Stimulated activated CD4-positive, alpha-beta T cell treated with anti-CD3 and anti-CD28 coated beads, Interleukin-2, amount 100 ng/mL, for 24 hours (primary cell): Measurements from ENCODE around the gene XRCC4.

Experiments used
- DNase-seq, 2 donors: peaks; one replicate each; pipeline ENCODE4 v3.0.0-alpha.2; 2020

Gene XRCC4

GRCh38 chr5:83396662-83397061 is 319.3 kb downstream of the XRCC4 start:
- DNase-seq, result no peak

GRCh38 chr5:83397658-83398057 is 320.3 kb downstream of the XRCC4 start:
- DNase-seq, result no peak

GRCh38 chr5:83400241-83400640 is 322.9 kb downstream of the XRCC4 start:
- DNase-seq, result no peak

GRCh38 chr5:83400701-83401100 is 323.4 kb downstream of the XRCC4 start:
- DNase-seq, result no peak

GRCh38 chr5:83401122-83401731 is 323.9 kb downstream of the XRCC4 start:
- DNase-seq, result no peak

- DNase-seq, result no peak
These were observed 324.4 kb downstream of the XRCC4 start for GRCh38 chr5:83401775-83402174.
